NCI-H748 (cell line): Measurements from ENCODE around the gene FBXO17.
"Not testable (repeated sequence)": the region's sequence is repeated elsewhere in the genome, so short reads cannot be mapped to it uniquely, and the experiment has no call there.

Experiments
- DNase-seq: peaks from one replicate; lab custom pipeline; 2025; ENCODE audit not compliant: unreplicated experiment; lab: John Stamatoyannopoulos, UW

FBXO17 gene, protein sequence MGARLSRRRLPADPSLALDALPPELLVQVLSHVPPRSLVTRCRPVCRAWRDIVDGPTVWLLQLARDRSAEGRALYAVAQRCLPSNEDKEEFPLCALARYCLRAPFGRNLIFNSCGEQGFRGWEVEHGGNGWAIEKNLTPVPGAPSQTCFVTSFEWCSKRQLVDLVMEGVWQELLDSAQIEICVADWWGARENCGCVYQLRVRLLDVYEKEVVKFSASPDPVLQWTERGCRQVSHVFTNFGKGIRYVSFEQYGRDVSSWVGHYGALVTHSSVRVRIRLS

GRCh38 chr19:38975214-38975860, at the start of gene FBXO17:
Gene FBXO17 (minus strand): TSS chr19:38975742. CDS start chr19:38950319, 25,423 bp downstream.
- DNase-seq = no peak

DNA sequence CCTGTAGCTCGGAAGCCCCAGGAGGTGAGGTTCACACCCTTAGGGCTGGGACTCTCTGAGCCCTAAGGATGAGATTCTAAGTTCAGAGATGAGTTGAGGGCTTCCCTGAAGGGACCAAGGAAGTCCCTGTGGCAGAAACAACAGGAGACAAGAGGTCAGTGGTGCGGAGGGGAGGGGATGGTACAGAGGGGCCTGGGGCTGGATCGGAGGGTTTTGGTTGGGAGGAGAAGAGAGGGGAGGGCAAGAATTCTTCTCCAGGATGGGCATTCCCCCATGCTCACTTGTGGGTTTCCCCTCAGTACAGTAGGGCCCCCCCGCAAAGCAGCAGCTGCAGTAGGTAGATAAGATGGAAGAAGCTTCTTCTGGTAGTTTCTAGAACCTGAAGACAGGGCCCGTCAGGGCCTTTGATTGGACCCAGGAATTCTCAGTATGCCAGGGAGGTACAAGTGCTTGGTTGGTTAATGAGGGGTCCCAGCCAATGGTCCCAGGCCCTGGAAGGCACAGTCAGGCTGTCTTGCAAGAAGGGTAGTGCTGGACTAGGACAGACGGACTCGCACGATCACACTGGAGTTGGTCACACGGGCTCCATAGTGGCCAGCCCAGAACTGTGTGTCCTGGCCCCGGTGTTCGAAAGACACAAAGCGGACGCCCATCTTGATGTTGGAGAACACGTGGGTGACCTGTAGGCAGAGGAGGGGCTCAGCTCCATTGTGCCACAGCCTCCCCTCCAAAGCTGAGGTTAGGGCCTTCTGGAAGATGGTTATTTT, 49.5 kb upstream of the FBXO17 start:
- DNase-seq = no peak

DNA sequence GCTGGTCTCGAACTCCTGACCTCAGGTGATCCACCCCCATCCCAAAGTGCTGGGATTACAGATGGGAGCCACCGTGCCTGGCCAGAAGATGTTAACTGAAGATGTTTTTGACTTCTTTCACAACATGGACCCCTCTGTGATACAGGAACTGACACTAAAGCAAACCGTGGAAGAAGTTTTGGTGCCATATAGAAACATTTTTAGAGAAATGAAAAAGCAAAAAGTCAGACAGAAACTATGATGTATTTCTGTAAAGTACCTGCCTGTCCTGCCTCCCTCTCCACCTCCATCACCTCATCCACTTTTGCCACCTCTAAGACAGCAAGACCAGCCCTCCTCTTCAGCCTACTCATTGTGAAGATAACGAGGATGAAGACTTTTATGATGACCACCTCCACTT, 45.5 kb upstream of the FBXO17 start:
- DNase-seq = no peak

DNA sequence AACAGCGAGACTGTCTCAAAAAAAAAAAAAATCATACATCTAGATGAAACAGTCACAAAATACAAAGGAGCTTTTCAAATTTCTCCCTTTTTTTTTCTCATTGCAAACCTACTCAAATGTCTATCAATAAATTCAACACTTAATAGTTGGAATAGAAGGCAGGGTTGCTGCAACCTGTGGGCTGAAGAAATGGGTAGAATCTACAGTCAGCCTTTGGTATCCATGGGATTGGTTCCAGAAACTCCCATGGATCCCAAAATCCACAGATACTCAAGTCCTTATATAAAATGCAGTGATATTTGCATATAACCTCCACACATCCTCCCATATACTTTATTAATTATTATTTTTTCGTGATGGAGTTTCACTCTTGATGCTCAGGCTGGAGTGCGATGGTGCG, 42.1 kb upstream of the FBXO17 start:
- no peak for DNase-seq

GRCh38 chr19:39017026-39017425, 41.5 kb upstream of the FBXO17 start:
- no peak for DNase-seq

- no peak for DNase-seq
Measured at GRCh38 chr19:39014037-39014436, 38.5 kb upstream of the FBXO17 start.

GRCh38 chr19:39009001-39009400, 33.5 kb upstream of the FBXO17 start:
- DNase-seq = no peak

DNA sequence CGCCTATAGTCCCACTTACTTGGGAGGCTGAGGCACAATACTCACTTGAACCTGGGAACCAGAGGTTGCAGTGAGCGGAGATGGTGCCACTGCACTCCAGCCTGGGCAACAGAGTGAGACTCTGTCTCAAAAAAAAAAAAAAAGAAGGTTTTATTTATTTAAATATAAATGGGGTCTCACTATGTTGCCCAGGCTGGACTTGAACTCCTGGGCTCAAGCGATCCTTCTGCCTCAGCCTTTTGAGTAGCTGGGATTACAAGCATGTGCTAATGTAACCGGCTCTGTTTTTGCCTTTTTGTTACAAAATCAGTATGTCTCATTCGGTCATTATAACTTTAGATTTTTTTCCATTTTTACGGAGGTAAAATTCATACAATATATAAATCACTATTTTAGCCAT, 32.6 kb upstream of the FBXO17 start:
- DNase-seq = no peak

GRCh38 chr19:39007096-39007495, 31.6 kb upstream of the FBXO17 start:
- DNase-seq = no peak

- no peak for DNase-seq
Measured at GRCh38 chr19:39004403-39004802, 28.9 kb upstream of the FBXO17 start.

DNA sequence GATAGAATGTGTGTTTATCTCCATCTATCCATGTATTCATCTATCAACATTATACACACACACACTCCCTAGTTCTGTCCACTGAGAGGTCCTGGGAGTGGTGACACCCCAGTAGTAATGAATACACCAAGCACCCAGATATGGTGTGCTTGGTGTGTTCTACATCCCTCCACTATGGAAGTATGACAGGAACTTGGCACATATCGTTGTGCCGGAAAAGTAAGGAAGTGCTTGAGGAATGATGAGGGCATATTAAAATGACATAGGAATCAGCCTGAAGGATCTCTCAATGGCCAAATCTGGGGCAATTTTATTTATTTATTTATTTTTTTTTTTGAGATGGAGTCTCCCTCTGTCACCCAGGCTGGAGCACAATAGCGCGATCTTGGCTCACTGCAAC, 28.3 kb upstream of the FBXO17 start:
- no peak for DNase-seq

- DNase-seq = no peak
Measured at GRCh38 chr19:39003188-39003587, 27.6 kb upstream of the FBXO17 start.

DNA sequence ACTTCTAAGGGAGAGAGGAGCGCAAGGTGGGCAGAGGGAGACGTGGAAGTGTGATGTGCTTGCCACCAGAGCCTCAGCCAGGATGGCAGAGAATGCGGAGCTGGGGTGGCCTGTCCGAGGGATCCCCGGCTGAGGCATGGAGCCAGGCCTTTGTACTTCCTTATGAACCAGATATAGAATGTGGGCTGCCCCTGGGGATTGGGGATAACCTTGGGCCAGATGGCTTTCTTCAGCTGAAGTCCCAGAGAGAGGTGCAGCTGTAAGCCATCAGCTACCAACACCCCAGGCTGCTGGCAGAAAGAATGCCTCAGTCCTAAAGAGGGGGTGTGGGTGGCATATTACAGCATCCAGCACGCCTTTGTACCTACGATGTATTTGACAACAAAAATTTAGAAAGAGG, 25.5 kb upstream of the FBXO17 start:
- no peak for DNase-seq

- DNase-seq = not testable (repeated sequence)
Measured at GRCh38 chr19:38997576-38997975, 22.0 kb upstream of the FBXO17 start.

- DNase-seq = no peak
Measured at GRCh38 chr19:38993271-38993670, 17.7 kb upstream of the FBXO17 start.

GRCh38 chr19:38990949-38991697, 15.6 kb upstream of the FBXO17 start:
- DNase-seq = no peak

DNA sequence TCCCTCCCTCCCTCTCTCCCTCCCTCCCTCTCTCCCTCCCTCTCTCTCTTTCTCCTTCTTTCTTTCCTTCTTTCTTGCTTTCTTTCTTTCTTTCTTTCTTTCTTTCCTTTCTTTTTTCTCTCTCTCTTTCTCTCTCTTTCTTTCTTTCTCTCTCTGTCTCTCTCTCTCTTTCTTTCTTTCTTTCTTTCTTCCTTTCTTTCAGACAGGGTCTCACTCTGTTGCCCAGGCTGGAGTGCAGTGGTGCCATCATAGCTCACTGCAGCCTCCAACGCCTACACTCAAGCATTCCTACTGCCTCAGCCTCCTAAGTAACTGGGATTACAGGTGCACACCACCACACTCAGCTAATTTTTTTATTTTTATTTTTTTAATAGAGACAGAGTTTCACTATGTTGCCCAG, 14.1 kb upstream of the FBXO17 start:
- not testable (repeated sequence) for DNase-seq

GRCh38 chr19:38989066-38989605, 13.6 kb upstream of the FBXO17 start:
- peak; percentile 54 for DNase-seq

- DNase-seq = not testable (repeated sequence)
Measured at GRCh38 chr19:38988627-38989026, 13.1 kb upstream of the FBXO17 start.

DNA sequence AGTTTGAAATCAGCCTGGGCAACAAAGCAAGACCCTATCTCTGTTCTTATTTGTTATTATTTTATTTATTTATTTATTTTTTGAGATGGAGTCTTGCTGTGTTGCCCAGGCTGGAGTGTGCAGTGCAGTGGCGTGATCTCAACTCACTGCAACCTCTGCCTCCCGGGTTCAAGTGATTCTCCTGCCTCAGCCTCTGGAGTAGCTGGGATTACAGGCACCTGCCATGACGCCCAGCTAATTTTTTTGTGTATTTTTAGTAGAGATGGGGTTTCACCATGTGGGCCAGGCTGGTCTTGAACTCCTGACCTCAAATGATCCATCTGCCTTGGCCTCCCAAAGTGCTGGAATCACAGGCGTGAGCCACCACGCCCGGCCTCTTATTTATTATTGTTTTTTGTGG, 12.2 kb upstream of the FBXO17 start:
- DNase-seq = not testable (repeated sequence)

GRCh38 chr19:38985262-38985661, 9.7 kb upstream of the FBXO17 start:
- no peak for DNase-seq
